Panc1 (cell line): ENCODE data around the gene PXT1. TPM values are rescaled to one million over a fixed set of nuclear protein-coding genes. Genes with fewer than 3 reads are reported as not detected.
A peak's percentile ranks its signal among the peaks of the same experiment; 100 is the strongest.

Experiments
- ATAC-seq: fragments of 200-7000 bp; cut with Tn5 transposase; 2 replicates; pipeline ENCODE4 v1.9.1; 2020; ENCODE audit warnings: mild to moderate bottlenecking, moderate library complexity
- BruUV-seq: library from RNA; stranded (reverse); fragments of 400-500 nt; replicated peaks from 2 replicates; lab custom pipeline; 2021; lab: Mats Ljungman, UMichigan
- CTCF ChIA-PET: fragments of 300-600 bp; sonication (Branson Sonifier 250); formaldehyde crosslinking; loops from one replicate; lab custom pipeline; 2022; ENCODE audit warnings: antibody characterized with exemption; lab: Charles Lee
- POLR2A ChIA-PET: fragments of 300-600 bp; sonication (Branson Sonifier 250); formaldehyde crosslinking; loops from one replicate; lab custom pipeline; 2022; ENCODE audit warnings: antibody characterized with exemption; lab: Charles Lee
- DNase-seq: peaks from one replicate; pipeline ENCODE4 v3.0.0-alpha.2; 2010; ENCODE audit warnings: low read depth, low spot score
- H3K27ac ChIP-seq: 2 replicates; pipeline ENCODE4 v1.5.1; 2011; ENCODE audit warnings: mild to moderate bottlenecking, low read length, inconsistent platforms
- H3K27me3 ChIP-seq: fragments of 200-500 bp; sonication (Bioruptor generic); 2 replicates; pipeline ENCODE4 v1.6.0; 2014; ENCODE audit warnings: low read length, inconsistent platforms; ENCODE audit not compliant: control insufficient read depth, insufficient read depth
- H3K36me3 ChIP-seq: fragments of 200-500 bp; sonication (Bioruptor generic); 2 replicates; pipeline ENCODE4 v1.5.1; 2014; ENCODE audit warnings: inconsistent platforms, mild to moderate bottlenecking, low read length, moderate library complexity; ENCODE audit not compliant: control insufficient read depth, insufficient read depth
- H3K4me1 ChIP-seq: 2 replicates; pipeline ENCODE4 v1.5.1; 2011; ENCODE audit warnings: inconsistent platforms, mild to moderate bottlenecking, low read length, moderate library complexity; ENCODE audit not compliant: control insufficient read depth, insufficient read depth
- H3K4me3 ChIP-seq, 2 experiments: 2 replicates each; pipeline ENCODE4 v1.5.1; 2011 to 2012; ENCODE audit warnings: low read depth in 2 of 2, low read length in 2 of 2, mild to moderate bottlenecking in 2 of 2, inconsistent platforms in 1 of 2, moderate library complexity in 1 of 2
- H3K9me3 ChIP-seq: fragments of 200-500 bp; sonication (Bioruptor generic); 2 replicates; pipeline ENCODE4 v1.5.1; 2014; ENCODE audit warnings: low read depth, mild to moderate bottlenecking, inconsistent platforms, low read length, moderate library complexity; ENCODE audit not compliant: control insufficient read depth, insufficient read depth
- POLR2AphosphoS5 ChIP-seq: IDR thresholded peaks from 2 replicates; pipeline ENCODE4 v1.6.1; 2012; ENCODE audit warnings: mild to moderate bottlenecking, low read depth, low read length, moderate library complexity
- REST ChIP-seq, 2 experiments: IDR thresholded peaks; 2 replicates each; pipeline ENCODE4 v1.6.1; 2011 to 2012; ENCODE audit warnings: low read depth in 2 of 2, control low read depth in 1 of 2, low read length in 1 of 2, mild to moderate bottlenecking in 1 of 2, moderate library complexity in 1 of 2; ENCODE audit not compliant: insufficient read depth in 1 of 2
- SIN3A ChIP-seq: IDR thresholded peaks from 2 replicates; pipeline ENCODE4 v1.6.1; 2012; ENCODE audit warnings: low read depth, mild to moderate bottlenecking, low read length, moderate library complexity, borderline replicate concordance; ENCODE audit not compliant: insufficient read depth
- TCF7L2 ChIP-seq: IDR thresholded peaks from 2 replicates; pipeline ENCODE4 v1.6.1; 2011; ENCODE audit warnings: mild to moderate bottlenecking, low read depth, low read length, inconsistent platforms
- in situ Hi-C: cut with HindIII; loops from 2 replicates; pipeline ENCODE4 v1.10.0; 2016; ENCODE audit warnings: low sequenced_read_pairs, low pct_unique_long_range_greater_than_20kb
- intact Hi-C: fragments of 100-400 bp; cut with micrococcal nuclease; formaldehyde crosslinking; loops from one replicate; pipeline ENCODE4 v1.10.0; 2022; ENCODE audit not compliant: unreplicated experiment
- total RNA-seq: library from RNA; stranded (reverse); gene quantifications from one replicate; pipeline ENCODE4 v1.2.1, GENCODE V29; 2021; ENCODE audit not compliant: unreplicated experiment
- TF ChIP-seq, protein P1 (sequence below): fragments of 450-650 bp; IDR thresholded peaks from 2 replicates; pipeline ENCODE4 v1.5.1; 2017; ENCODE audit warnings: mild to moderate bottlenecking

PXT1 gene
- total RNA-seq, 1 experiment from 2014 or later: not detected

- peaks cover 26% of the 10 kb centered on the region for H3K4me1 ChIP-seq
- intact Hi-C loops: no loop called here
- H3K27me3 ChIP-seq: no peaks in the 10 kb centered on the region
- in situ Hi-C loops: no loop called here
- CTCF ChIA-PET: interaction anchor here (0.6 kb wide), 2 partner anchors 10 to 151 kb away, joined by 3 to 4 read pairs; no protein-coding TSS in a partner anchor
- ATAC-seq (0 out of 2 replicates have a peak, but pooled peaks have one; percentile 41), DNase-seq (no peak)
- POLR2A ChIA-PET: no interaction called here
- TSS peak; percentile 76 for BruUV-seq
- no peaks in the 10 kb centered on the region; the same call in 1 of the 2 replicates for H3K36me3 ChIP-seq
- peak overlapping the region; percentile 84 to 92 for H3K4me3 ChIP-seq
- TF ChIP-seq, protein P1, sequence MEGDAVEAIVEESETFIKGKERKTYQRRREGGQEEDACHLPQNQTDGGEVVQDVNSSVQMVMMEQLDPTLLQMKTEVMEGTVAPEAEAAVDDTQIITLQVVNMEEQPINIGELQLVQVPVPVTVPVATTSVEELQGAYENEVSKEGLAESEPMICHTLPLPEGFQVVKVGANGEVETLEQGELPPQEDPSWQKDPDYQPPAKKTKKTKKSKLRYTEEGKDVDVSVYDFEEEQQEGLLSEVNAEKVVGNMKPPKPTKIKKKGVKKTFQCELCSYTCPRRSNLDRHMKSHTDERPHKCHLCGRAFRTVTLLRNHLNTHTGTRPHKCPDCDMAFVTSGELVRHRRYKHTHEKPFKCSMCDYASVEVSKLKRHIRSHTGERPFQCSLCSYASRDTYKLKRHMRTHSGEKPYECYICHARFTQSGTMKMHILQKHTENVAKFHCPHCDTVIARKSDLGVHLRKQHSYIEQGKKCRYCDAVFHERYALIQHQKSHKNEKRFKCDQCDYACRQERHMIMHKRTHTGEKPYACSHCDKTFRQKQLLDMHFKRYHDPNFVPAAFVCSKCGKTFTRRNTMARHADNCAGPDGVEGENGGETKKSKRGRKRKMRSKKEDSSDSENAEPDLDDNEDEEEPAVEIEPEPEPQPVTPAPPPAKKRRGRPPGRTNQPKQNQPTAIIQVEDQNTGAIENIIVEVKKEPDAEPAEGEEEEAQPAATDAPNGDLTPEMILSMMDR: no peak; the same call in 1 of the 2 replicates
- TF ChIP-seq TCF7L2 (no peak), REST (IDR thresholded peaks at IDR 0.05; ENCODE audit: insufficient read depth in 1 of 2, low read depth in 2 of 2, low read length in 1 of 2) (no peak), POLR2AphosphoS5 (no peak), SIN3A (no peak)
- H3K27ac ChIP-seq: peak overlapping the region; percentile 95
- no peaks in the 10 kb centered on the region for H3K9me3 ChIP-seq
Observed at GRCh38 chr6:36443471-36444428, 1.1 kb upstream of the PXT1 start.

- Histone ChIP-seq H3K9me3 (no peaks in the 10 kb centered on the region), H3K36me3 (no peaks in the 10 kb centered on the region; the same call in 1 of the 2 replicates), H3K4me1 (peaks cover 26% of the 10 kb centered on the region), H3K27ac (peak overlapping the region; percentile 95), H3K4me3 (peak overlapping the region; percentile 84 to 92), H3K27me3 (no peaks in the 10 kb centered on the region)
- POLR2A ChIA-PET: no interaction called here
- ATAC-seq (no peak), DNase-seq (no peak)
- TF ChIP-seq TCF7L2 (no peak), POLR2AphosphoS5 (no peak), REST (IDR thresholded peaks at IDR 0.05; ENCODE audit: insufficient read depth in 1 of 2, low read depth in 2 of 2, low read length in 1 of 2) (no peak), SIN3A (no peak)
- TF ChIP-seq, protein P1: no peak
- in situ Hi-C loops (no loop called here), intact Hi-C loops (no loop called here)
- CTCF ChIA-PET: no interaction called here
- BruUV-seq: TSS peak; percentile 96
Observed at GRCh38 chr6:36442103-36442670, 467 bp downstream of the PXT1 start.
